HEK293 (cell line): ENCODE data around the gene RABEP1.
A peak's percentile ranks its signal among the peaks of the same experiment; 100 is the strongest.

Source experiments
- CTCF ChIA-PET: fragments of 350-600 bp; formaldehyde crosslinking; extraction: SDS; loops from one replicate; lab custom pipeline; 2021; ENCODE audit warnings: antibody characterized with exemption; lab: Yijun Ruan, JAX
- POLR2A ChIA-PET: fragments of 300-600 bp; formaldehyde crosslinking; extraction: SDS; loops from one replicate; lab custom pipeline; 2020; ENCODE audit warnings: antibody characterized with exemption, inconsistent platforms; lab: Yijun Ruan, JAX
- H3K27ac ChIP-seq: fragments of 200-500 bp; sonication (Bioruptor generic); 2 replicates; pipeline ENCODE4 v1.5.1; 2014; ENCODE audit warnings: low read depth, low read length, control low read depth, inconsistent platforms; ENCODE audit errors: extremely low read depth
- H3K36me3 ChIP-seq, 2 experiments: fragments of 200-500 bp in 1 of 2; sonication (Bioruptor generic) in 1 of 2; 1 replicate in 1 of 2; 2 replicates in 1 of 2; pipeline ENCODE4 v1.5.1; 2014 to 2017; ENCODE audit warnings: inconsistent platforms in 2 of 2, low read length in 2 of 2; ENCODE audit not compliant: control insufficient read depth in 2 of 2, insufficient read depth in 1 of 2
- H3K4me1 ChIP-seq: fragments of 200-500 bp; sonication (Bioruptor generic); 2 replicates; pipeline ENCODE4 v1.5.1; 2014; ENCODE audit warnings: mild to moderate bottlenecking, low read length, inconsistent platforms; ENCODE audit not compliant: control insufficient read depth, insufficient read depth
- H3K4me3 ChIP-seq: 2 replicates; pipeline ENCODE4 v1.5.1; 2011; ENCODE audit warnings: low read depth, mild to moderate bottlenecking, control low read depth, low read length, moderate library complexity
- H3K9me3 ChIP-seq: fragments of 200-500 bp; sonication (Bioruptor generic); 2 replicates; pipeline ENCODE4 v1.5.1; 2014; ENCODE audit warnings: low read depth, low read length, inconsistent platforms; ENCODE audit not compliant: control insufficient read depth, insufficient read depth
- AEBP2 ChIP-seq: fragments of 450-650 bp; formaldehyde crosslinking; IDR thresholded peaks from 2 replicates; pipeline ENCODE4 v1.5.1; 2016; ENCODE audit warnings: missing biosample characterization, missing genetic modification characterization, borderline replicate concordance
- EGR2 ChIP-seq: fragments of 450-650 bp; formaldehyde crosslinking; IDR thresholded peaks from 2 replicates; pipeline ENCODE4 v1.5.1; 2016; ENCODE audit warnings: low read depth, missing biosample characterization, missing genetic modification characterization
- GLI4 ChIP-seq: fragments of 450-650 bp; formaldehyde crosslinking; IDR thresholded peaks from 2 replicates; pipeline ENCODE4 v1.5.1; 2016; ENCODE audit warnings: missing biosample characterization, missing genetic modification characterization
- GLIS2 ChIP-seq: fragments of 450-650 bp; formaldehyde crosslinking; IDR thresholded peaks from 2 replicates; pipeline ENCODE4 v1.5.1; 2016; ENCODE audit warnings: missing biosample characterization, missing genetic modification characterization
- KLF9 ChIP-seq: fragments of 450-650 bp; formaldehyde crosslinking; IDR thresholded peaks from 2 replicates; pipeline ENCODE4 v1.5.1; 2016; ENCODE audit warnings: missing biosample characterization, missing genetic modification characterization, low read depth
- PRDM1 ChIP-seq: fragments of 450-650 bp; formaldehyde crosslinking; IDR thresholded peaks from 2 replicates; pipeline ENCODE4; 2016; ENCODE audit warnings: missing biosample characterization, missing genetic modification characterization
- SP7 ChIP-seq: fragments of 450-650 bp; formaldehyde crosslinking; IDR thresholded peaks from 2 replicates; pipeline ENCODE4 v1.5.1; 2016; ENCODE audit warnings: missing biosample characterization, missing genetic modification characterization
- WT1 ChIP-seq: fragments of 450-650 bp; formaldehyde crosslinking; IDR thresholded peaks from 2 replicates; pipeline ENCODE4 v1.5.1; 2016; ENCODE audit warnings: missing biosample characterization, missing genetic modification characterization
- ZBTB1 ChIP-seq: fragments of 450-650 bp; formaldehyde crosslinking; IDR thresholded peaks from 2 replicates; pipeline ENCODE4 v1.5.1; 2016; ENCODE audit warnings: missing biosample characterization, missing genetic modification characterization
- ZBTB20 ChIP-seq: fragments of 450-650 bp; formaldehyde crosslinking; IDR thresholded peaks from 2 replicates; pipeline ENCODE4 v1.5.1; 2016; ENCODE audit warnings: missing biosample characterization, missing genetic modification characterization
- ZNF16 ChIP-seq: fragments of 450-650 bp; formaldehyde crosslinking; IDR thresholded peaks from 2 replicates; pipeline ENCODE4 v1.5.1; 2016; ENCODE audit warnings: low read depth, missing biosample characterization, missing genetic modification characterization
- ZNF26 ChIP-seq: fragments of 450-650 bp; formaldehyde crosslinking; IDR thresholded peaks from 2 replicates; pipeline ENCODE4 v1.5.1; 2016; ENCODE audit warnings: missing biosample characterization, missing genetic modification characterization
- ZNF394 ChIP-seq: fragments of 450-650 bp; formaldehyde crosslinking; IDR thresholded peaks from 2 replicates; pipeline ENCODE4 v1.5.1; 2016; ENCODE audit warnings: missing biosample characterization, missing genetic modification characterization, mild to moderate bottlenecking, moderate library complexity, borderline replicate concordance
- ZNF558 ChIP-seq: fragments of 450-650 bp; formaldehyde crosslinking; IDR thresholded peaks from 2 replicates; pipeline ENCODE4 v1.5.1; 2016; ENCODE audit warnings: missing biosample characterization, missing genetic modification characterization
- ZNF561 ChIP-seq: fragments of 450-650 bp; IDR thresholded peaks from 2 replicates; pipeline ENCODE4 v1.5.1; 2018; ENCODE audit warnings: missing biosample characterization, missing genetic modification characterization, borderline replicate concordance
- ZNF624 ChIP-seq: fragments of 450-650 bp; formaldehyde crosslinking; IDR thresholded peaks from 2 replicates; pipeline ENCODE4 v1.5.1; 2017; ENCODE audit warnings: missing biosample characterization, missing genetic modification characterization
- ZNF664 ChIP-seq: fragments of 450-650 bp; formaldehyde crosslinking; IDR thresholded peaks from 2 replicates; pipeline ENCODE4 v1.5.1; 2016; ENCODE audit warnings: missing biosample characterization, missing genetic modification characterization

RABEP1 gene

GRCh38 chr17:5352681-5353289 is 70.7 kb downstream of the RABEP1 start:
- peaks cover 62 to 78% of the 10 kb centered on the region in 2 experiments for H3K36me3 ChIP-seq
- CTCF ChIA-PET, result interaction anchor here (1.7 kb wide), 1 partner anchor 18 kb away, joined by 3 read pairs; no protein-coding TSS in a partner anchor

GRCh38 chr17:5354310-5354709 is 72.2 kb downstream of the RABEP1 start:
- no peak overlapping the region for H3K27ac ChIP-seq
- ChIA-PET POLR2A (no interaction called here), CTCF (interaction anchor here (0.6 kb wide), 1 partner anchor 445 kb away, joined by 3 read pairs; no protein-coding TSS in a partner anchor)
- H3K4me1 ChIP-seq, result peaks cover 20% of the 10 kb centered on the region
- peaks cover 61 to 79% of the 10 kb centered on the region in 2 experiments for H3K36me3 ChIP-seq
- H3K9me3 ChIP-seq, result no peaks in the 10 kb centered on the region
- H3K4me3 ChIP-seq, result no peak overlapping the region
- TF ChIP-seq EGR2 (tag by site-specific recombination) (no peak), AEBP2 (tag by site-specific recombination) (no peak), ZBTB20 (tag by site-specific recombination) (no peak), KLF9 (no peak), ZNF16 (tag by site-specific recombination) (no peak), PRDM1 (no peak), ZNF561 (no peak), SP7 (tag by site-specific recombination) (peak; percentile 99), WT1 (tag by site-specific recombination) (0 out of 2 replicates have a peak, but pooled peaks have one; percentile 24), ZNF624 (tag by site-specific recombination) (no peak)

More at GRCh38 chr17:5352681-5353289, 70.7 kb downstream of the RABEP1 start:
- Histone ChIP-seq H3K9me3 (no peaks in the 10 kb centered on the region), H3K4me3 (no peak overlapping the region), H3K27ac (peak overlapping the region; percentile 8; the same call in 1 of the 2 replicates), H3K4me1 (peaks cover 20% of the 10 kb centered on the region)
- POLR2A ChIA-PET, result interaction anchor here (0.6 kb wide), 1 partner anchor 9 kb away, joined by 5 read pairs; no protein-coding TSS in a partner anchor
- TF ChIP-seq ZNF26 (tag by site-specific recombination) (no peak), AEBP2 (tag by site-specific recombination) (no peak), SP7 (tag by site-specific recombination) (peak; percentile 51; the same call in 1 of the 2 replicates), ZNF558 (tag by site-specific recombination) (no peak), ZBTB1 (tag by site-specific recombination) (no peak), GLIS2 (tag by site-specific recombination) (no peak), GLI4 (tag by site-specific recombination) (no peak), ZNF664 (tag by site-specific recombination) (peak; percentile 90), ZNF394 (no peak)
